ENCODE results near the gene EPC2. TPM values are rescaled to one million over a fixed set of nuclear protein-coding genes. Genes with fewer than 3 reads are reported as not detected.

Gene EPC2
- total RNA-seq, 1 experiment from 2014 or later: 19.6 TPM

DNA sequence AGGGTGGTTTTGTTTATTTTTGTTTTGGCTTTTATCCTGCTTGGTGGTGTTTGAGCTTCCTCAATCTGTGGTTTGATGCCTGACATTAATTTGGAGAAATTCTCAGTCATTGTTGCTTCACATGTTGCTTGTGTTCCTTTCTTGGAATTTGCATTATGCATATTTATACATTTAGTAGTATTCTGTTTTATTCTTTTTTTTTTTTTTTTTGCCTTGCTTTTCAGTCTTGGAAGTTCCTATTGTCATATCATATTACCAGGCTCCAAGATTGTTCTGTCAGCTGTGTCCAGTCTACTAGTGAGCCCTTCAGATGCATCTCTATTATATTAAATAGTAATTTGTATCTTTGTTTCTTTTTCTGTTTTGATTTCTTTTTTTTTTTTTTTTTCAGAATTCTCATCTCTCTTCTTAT lies 77.0 kb downstream of the EPC2 start (continued):
- no peak for TF ChIP-seq POLR2A (IDR thresholded peaks at IDR 0.05; ENCODE audit: borderline replicate concordance, extremely low read depth, insufficient read depth, insufficient read length)
- TF ChIP-seq ZFX (IDR thresholded peaks at IDR 0.05): no peak

DNA sequence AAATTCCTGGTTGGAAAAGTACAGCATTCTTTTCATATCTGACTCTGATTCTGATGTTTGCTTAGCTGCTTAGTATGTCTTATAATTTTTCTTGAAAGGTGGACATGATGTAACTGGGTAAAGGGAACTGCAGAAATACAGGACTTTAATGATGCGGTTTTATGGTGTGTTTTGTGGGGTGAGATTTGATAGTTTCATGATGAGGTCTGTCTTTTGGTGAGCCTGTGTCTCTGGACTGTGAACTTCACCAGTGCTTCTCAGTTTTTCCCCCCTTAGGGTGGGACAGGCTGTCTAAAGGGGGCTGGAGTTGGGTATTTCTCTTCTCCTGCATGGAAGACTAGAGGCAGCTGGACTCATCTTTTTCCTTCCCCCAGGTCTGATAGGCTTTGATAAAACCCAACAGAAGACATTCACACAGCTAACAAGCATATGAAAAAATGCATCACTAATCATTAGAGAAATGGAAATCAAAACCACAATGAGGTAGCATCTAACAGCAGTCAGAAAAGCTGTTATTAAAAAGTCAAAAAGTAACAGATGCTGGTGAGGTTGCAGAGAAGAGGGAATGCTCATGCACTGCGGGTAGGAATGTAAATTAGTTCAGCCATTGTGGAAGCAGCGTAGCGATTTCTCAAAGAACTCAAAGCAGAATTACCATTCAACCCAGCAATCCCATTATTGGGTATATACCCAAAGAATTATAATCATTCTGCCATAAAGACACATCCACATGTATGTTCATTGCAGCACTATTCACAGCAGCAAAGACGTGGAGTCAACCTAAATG lies 77.6 kb downstream of the EPC2 start:
- Histone ChIP-seq H3K36me3 (ENCODE audit: control insufficient read depth in 1 of 2, insufficient read depth in 2 of 2, low read length in 2 of 2) (no peaks in the 10 kb centered on the region), H3K27ac (ENCODE audit: low read depth, low read length) (no peak overlapping the region), H3K79me2 (ENCODE audit: insufficient read depth, low read length) (peaks cover 87% of the 10 kb centered on the region), H3K4me2 (ENCODE audit: low read length) (no peak overlapping the region), H2AFZ (ENCODE audit: low read depth, low read length, poor library complexity, severe bottlenecking) (no peak overlapping the region), H4K20me1 (ENCODE audit: insufficient read depth) (0 out of 2 replicates have a peak, but pooled peaks cover 10% of the 10 kb centered on the region), H3K9ac (ENCODE audit: low read length) (no peak overlapping the region), H3K9me3 (ENCODE audit: control insufficient read depth in 1 of 2, insufficient read depth in 1 of 2, low read depth in 1 of 2, low read length in 2 of 2) (no peaks in the 10 kb centered on the region), H3K4me3 (replicated peaks in 1 of 2; ENCODE audit: low read depth in 1 of 2, low read length in 2 of 2) (no peak overlapping the region), H3K27me3 (ENCODE audit: insufficient read depth, low read length) (no peaks in the 10 kb centered on the region), H3K4me1 (ENCODE audit: control insufficient read depth in 1 of 2, insufficient read depth in 2 of 2, low read length in 2 of 2) (0 out of 4 replicates have a peak, but pooled peaks cover 0 to 2% of the 10 kb centered on the region in 2 experiments), H3K9me2 (ENCODE audit: insufficient read depth) (no peaks in the 10 kb centered on the region)
- BruUV-seq (replicated peaks): no TSS peak
- DNase-seq (ENCODE audit: low read depth, low spot score): no peak
- POLR2A ChIA-PET: interaction anchor here (0.6 kb wide), 1 partner anchor 77 kb away, joined by 4 read pairs; no protein-coding TSS in a partner anchor
- TF ChIP-seq ZBTB33 (IDR thresholded peaks at IDR 0.05; ENCODE audit: extremely low read depth, insufficient replicate concordance, low read length): no peak
- no peak for TF ChIP-seq POLR2A (IDR thresholded peaks at IDR 0.05; ENCODE audit: borderline replicate concordance, extremely low read depth, insufficient read depth, insufficient read length)
- TF ChIP-seq SP1 (IDR thresholded peaks at IDR 0.05; ENCODE audit: low read depth): no peak
- TF ChIP-seq, protein P1, sequence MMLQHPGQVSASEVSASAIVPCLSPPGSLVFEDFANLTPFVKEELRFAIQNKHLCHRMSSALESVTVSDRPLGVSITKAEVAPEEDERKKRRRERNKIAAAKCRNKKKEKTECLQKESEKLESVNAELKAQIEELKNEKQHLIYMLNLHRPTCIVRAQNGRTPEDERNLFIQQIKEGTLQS (IDR thresholded peaks at IDR 0.05): no peak
- no peak for TF ChIP-seq EZH2 (IDR thresholded peaks at IDR 0.05)
- no peak for TF ChIP-seq SRF (IDR thresholded peaks at IDR 0.05; ENCODE audit: low read depth)
- ATAC-seq: no peak
- intact Hi-C loops (cut with micrococcal nuclease): loop anchor here (1.0 kb wide), 1 partner anchor 13 kb away; no protein-coding TSS in a partner anchor
- RAD21 ChIA-PET (ENCODE audit: low non-redundant PET in 1 of 2, low total read pairs in 2 of 2, uncharacterized antibody in 2 of 2, unreplicated experiment in 2 of 2): no interaction called here
- CTCF ChIA-PET: no interaction called here

Measured in HCT116 (cell line).